ENCODE data around the gene SND1.

GRCh38 chr7:127976738-127977120 is 324.7 kb downstream of the SND1 start:
- TF ChIP-seq CTCF (IDR thresholded peaks at IDR 0.05) (no peak), POLR2A (IDR thresholded peaks at IDR 0.05) (no peak)

Data from breast epithelium (tissue), 3 donors.